HG03442 (cell line): ENCODE results near the gene GPR173.

Source experiments
- ATAC-seq: cut with Tn5 transposase; IDR thresholded peaks from one replicate; pipeline ENCODE4 v1.9.1; 2021; ENCODE audit warnings: mild to moderate bottlenecking, moderate library complexity; ENCODE audit not compliant: unreplicated experiment

GPR173 gene

GRCh38 chrX:53088136-53088974, 39.8 kb downstream of the GPR173 start:
- ATAC-seq: peak; percentile 61

- ATAC-seq: no peak
These were observed 40.7 kb downstream of the GPR173 start for GRCh38 chrX:53089224-53089842.

GRCh38 chrX:53089925-53090324, 41.3 kb downstream of the GPR173 start:
- ATAC-seq: no peak

- no peak for ATAC-seq
These were observed 42.8 kb downstream of the GPR173 start for GRCh38 chrX:53091354-53091753.

GRCh38 chrX:53093177-53093655, 44.6 kb downstream of the GPR173 start:
- ATAC-seq: no peak

GRCh38 chrX:53093748-53094581, 45.4 kb downstream of the GPR173 start, which contains the start of gene KANTR:
TSS of gene KANTR (plus strand) at chrX:53094142. CDS start at chrX:53124273, 30,131 bp downstream.
- peak; percentile 75 for ATAC-seq

- ATAC-seq: no peak
These were observed 46.0 kb downstream of the GPR173 start for GRCh38 chrX:53094582-53094905.

- ATAC-seq: no peak
These were observed 47.2 kb downstream of the GPR173 start for GRCh38 chrX:53095796-53096195.

GRCh38 chrX:53114864-53115549, 66.4 kb downstream of the GPR173 start:
- no peak for ATAC-seq

- ATAC-seq: no peak
These were observed 66.9 kb downstream of the GPR173 start for GRCh38 chrX:53115550-53115874.

GRCh38 chrX:53116101-53116500, 67.5 kb downstream of the GPR173 start:
- no peak for ATAC-seq

GRCh38 chrX:53122013-53122412, 73.4 kb downstream of the GPR173 start:
- ATAC-seq: no peak

GRCh38 chrX:53125506-53125905, 76.9 kb downstream of the GPR173 start:
- ATAC-seq: no peak

- no peak for ATAC-seq
These were observed 77.8 kb downstream of the GPR173 start for GRCh38 chrX:53126377-53126776.

GRCh38 chrX:53128097-53128749, 79.6 kb downstream of the GPR173 start:
- no peak for ATAC-seq
